Measurements from ENCODE around the gene POLR2C.
"Not testable (repeated sequence)": the region's sequence is repeated elsewhere in the genome, so short reads cannot be mapped to it uniquely, and the experiment has no call there.

POLR2C gene

DNA sequence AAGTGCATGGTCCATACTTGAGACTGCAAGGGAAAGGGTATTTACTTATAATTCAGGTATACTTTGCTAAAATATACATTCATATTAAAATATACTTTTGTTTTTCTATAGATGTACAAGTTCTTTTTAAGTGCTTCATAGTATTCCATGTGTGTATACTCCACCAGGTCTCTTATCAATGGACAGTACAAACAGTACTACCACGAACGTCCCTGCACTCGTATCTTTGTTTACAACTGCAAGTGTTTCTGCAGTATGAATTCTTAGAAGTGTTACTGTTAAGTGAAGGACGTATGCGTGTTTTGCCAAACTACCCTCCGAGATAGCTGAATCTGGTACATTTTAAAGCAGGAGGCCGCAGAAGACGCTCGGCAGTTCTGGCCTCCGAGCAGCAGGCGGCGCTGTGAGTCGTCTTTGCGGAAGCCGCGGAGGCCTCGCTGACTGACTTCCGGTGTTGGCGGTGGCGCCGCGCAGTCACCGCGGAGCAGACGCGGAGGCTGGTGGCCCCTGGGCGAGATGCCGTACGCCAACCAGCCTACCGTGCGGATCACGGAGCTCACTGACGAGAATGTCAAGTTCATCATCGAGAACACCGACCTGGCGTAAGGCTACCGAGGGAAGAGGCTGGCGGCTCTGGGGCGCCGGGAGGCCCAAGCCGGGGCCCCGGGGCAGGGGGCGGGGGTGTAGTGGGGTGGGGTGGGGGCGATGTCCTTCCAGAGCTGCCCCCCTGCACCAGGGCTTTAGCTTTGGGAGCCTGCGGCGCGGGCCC lies at the start of gene POLR2C:
Gene POLR2C (plus strand): TSS at position 471 of the 769 bp plus-strand sequence. CDS start 46 bp downstream, at position 517.
- DNase-seq, result peak; percentile 80 to 85

DNA sequence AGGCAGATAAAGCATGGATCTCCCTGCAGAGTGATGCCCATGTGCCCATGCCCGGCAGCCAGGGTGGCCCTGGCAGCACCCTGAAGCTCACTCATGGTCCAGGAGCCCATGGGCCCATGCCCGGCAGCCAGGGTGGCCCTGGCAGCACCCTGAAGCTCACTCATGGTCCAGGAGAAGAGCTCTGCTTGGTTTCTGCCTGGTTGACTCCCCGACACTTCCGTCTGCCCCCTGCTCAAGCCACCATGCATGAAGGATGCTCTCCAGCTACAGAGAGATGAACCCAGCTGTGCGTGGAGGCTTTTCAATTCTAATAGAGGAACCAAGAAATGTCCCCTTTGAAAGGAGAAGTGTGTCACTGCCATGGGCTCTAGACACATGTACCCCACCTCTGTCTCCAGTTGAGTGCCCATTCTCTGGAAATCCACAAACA lies 49.2 kb upstream of the POLR2C start:
- DNase-seq, result no peak

DNA sequence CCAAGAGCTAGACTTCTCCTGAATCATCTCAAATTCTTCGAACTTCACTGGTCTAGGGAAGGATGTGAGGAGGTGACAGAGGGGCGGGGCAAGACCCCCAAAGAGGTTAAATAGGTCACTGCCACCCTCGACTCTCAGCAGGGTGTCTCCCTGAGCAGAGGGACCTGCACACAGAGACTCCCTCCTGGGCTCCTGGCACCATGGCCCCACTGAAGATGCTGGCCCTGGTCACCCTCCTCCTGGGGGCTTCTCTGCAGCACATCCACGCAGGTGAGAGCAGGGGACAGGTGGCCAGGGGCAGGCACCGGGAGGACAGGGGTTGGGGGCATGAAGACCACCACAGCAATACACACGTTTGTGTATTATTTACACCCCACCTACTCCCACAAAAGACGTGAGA lies 48.7 kb upstream of the POLR2C start:
- DNase-seq, result no peak

DNA sequence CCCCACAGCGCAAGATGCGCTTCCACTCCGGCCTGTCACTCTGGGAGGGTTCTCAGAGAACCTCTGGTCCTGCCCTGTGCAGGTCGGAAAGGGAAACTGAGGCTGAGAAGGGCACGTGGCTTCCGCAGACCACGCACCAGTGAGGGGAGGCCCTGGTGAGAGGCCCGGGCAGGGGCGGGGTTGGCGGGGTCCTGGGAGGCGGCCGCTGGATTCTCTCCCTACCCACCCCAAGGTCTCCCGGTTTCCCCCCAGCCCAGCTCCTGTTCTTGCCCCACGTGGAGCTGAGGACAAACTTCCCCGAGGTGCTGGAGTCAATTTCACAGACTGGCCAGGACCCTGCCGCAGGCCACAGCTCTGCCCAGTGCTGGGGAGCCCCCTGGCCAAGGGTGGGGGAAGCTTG lies 46.4 kb upstream of the POLR2C start:
- no peak for DNase-seq

DNA sequence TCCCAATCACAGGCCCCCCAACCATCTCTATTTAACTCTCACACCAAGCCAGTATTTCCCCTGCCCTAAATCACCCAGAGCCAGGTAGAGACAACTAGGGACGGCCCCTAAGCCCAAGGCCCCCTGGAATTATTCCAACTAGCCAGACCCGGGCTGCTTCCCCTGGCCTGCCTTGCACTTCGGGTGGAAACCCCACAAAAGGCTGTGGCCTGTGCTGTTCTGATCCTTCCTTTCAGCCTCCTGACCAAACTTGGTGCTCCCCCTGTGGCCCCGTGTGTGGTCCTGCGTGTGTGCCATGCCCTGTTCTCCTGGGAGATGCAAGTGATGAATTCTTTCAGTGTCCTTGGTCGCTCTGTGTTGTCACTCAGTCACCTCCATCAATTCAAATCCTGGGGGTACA lies 43.0 kb upstream of the POLR2C start:
- no peak for DNase-seq

DNA sequence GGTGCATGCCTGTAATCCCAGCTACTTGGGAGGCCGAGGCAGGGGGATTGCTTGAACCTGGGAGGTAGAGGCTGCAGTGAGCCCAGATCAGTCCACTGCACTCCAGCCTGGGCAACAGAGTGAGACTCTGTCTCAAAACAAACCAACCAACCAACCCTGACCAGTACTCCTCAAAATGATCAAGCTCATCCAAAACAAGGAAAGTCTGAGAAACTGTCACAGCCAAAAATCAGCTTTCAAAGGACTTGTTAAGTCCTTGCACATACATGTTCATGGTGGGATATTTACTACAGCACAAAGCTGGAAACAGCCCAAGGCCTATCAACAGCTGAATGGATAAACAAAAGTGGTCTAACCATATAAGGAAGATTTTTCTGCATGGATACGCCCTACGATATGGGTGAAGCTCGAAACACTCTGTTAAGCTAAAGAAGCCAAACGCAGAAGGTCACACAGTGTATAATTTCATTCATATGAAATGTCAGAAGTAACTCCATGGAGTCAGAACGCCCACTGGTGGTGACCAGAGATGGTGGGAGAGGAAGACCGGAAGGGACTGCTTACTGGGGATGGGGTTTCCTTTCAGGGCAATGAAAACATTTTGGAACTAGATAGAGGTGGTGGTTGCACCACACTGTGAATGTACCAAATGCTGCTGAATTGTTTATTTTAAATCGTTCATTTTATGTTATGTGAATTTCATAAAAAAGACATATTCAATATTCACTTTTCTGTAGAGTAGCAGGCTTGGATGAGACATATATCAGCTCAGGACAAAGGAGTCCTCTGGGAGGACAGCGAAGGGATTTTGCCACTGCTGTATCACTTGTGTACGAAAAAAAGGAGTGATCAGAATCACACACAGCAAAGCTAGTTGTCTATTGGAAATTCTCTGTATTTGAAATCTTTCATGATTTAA lies 40.2 kb upstream of the POLR2C start:
- no peak for DNase-seq

DNA sequence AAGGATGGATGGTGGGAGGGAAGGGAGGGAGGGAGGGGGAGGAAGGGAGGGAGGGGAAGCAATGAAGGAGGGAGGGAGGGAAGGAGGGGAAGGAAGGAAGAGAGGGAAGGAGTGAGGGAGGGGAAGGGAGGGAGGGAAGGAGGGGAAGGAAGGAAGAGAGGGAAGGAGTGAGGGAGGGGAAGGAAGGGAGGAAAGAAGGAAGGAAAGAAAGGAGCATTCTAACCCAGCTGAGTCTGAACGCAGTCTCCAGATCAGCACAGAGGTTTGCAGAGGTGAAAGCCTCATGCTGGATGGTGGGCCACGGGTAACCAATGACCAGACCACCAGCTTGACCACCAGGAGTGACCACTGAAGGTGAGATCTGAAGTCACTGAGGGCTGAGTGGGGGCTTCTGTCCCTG lies 39.3 kb upstream of the POLR2C start:
- no peak for DNase-seq

DNA sequence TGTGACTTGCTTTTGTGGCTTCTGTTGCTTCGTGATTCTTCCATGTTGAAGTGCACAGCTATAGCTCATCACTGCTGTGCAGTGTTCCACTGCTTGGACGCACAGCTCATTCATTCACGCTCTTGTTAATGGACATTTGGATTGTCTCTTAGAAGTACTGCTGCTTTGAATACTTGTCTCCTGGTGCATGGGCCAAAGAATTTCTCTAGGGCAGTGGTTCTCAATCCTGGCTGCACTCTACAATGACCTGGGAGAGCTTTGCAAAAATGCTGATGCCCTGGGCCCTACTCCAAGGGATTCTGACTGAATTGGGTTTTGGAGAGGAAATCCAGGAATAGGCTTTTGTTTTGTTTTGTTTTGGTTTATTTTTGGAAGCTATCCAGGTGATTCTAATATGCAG lies 37.9 kb upstream of the POLR2C start:
- DNase-seq, result no peak

DNA sequence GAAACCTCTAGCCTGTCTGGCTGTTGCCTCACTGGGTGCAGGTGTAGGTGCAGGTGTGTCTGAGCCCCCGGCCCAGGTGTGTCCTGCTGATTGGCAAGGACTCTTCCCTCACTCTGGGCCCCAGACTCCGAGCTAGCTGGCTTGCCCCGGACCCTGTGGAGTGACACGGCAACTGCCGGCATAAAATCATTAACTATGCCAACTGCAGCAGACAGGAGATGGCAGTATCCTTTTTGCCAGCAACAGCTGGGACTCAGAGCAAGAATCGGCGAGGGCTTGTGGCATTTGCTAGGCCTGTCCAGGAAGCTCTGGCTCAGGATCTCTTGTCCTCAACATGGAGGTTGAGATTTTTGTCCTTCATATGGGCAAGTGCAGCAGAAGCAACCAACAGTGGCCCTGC lies 36.1 kb upstream of the POLR2C start:
- DNase-seq, result no peak

DNA sequence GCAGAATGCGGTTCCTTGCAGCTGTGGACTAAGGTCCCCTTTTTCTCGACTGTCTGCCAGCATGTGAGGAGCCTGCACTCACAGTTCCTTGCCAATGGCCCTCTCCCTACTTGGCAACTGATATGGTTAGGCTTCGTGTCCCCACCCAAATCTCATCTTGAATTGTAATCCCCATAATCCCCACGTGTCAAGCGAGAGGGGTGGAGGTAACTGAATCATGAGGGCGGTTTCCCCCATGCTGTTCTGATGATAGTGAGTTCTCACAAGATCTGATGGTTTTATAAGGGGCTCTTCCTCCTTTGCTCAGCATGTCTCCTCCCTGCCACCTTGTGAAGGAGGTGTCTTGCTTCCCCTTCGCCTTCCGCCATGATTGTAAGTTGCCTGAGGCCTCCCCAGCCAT lies 35.2 kb upstream of the POLR2C start:
- no peak for DNase-seq

DNA sequence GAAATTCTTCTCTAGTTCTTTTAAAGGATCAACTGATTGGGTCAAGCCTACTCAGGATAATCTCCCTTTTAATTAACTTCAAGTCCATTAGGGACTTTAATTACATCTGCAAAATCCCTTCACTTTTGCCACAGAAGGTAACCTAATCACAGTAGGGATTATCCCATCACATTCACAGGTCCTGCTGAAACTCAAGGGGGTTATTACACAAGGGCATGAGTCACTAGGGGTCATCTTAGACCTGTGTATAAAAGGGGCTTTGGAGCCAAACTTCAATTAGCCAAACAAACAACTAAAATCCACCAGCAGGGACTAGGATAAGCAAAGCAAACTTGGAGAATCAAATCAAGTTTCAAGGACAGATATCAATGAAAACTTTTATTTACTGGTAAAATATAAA lies 34.7 kb upstream of the POLR2C start:
- no peak for DNase-seq

DNA sequence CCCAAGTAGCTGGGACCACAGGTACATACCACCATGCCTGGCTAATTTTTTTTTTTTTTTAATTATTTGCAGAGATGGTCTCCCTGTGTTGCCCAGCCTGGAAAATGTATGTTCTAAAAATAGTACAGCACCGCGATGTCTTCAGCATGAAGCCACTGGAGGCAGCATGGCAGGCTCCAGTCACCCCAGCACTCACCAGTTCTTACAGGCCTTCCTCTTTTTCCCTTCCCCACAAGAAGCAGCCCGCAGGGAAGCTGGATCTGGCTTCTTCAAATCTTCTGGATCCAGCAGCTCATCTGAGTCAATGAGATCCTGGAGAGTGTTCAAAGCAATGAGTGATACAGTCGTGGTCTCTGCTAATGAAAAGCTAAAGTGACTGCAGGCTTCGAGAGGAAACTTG lies 31.5 kb upstream of the POLR2C start:
- DNase-seq, result no peak

DNA sequence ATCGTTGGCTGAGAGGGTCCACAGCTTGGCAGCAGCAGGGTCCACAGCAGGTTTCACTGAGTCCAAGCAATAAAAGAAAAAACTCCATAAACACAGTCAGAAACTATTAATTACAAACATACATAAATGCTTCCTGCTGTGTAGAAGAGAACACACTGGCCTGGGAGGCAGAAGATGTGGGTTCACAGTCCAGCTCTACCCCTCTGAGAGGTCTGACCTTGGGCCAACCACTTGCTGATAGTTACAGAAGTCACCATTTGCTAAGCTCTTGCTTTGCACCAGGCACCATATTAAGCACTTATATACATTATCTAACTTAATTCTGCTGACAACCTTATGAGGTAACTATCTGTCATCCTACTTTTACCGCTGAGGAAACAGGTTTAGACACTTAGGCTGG lies 30.0 kb upstream of the POLR2C start:
- DNase-seq, result no peak

DNA sequence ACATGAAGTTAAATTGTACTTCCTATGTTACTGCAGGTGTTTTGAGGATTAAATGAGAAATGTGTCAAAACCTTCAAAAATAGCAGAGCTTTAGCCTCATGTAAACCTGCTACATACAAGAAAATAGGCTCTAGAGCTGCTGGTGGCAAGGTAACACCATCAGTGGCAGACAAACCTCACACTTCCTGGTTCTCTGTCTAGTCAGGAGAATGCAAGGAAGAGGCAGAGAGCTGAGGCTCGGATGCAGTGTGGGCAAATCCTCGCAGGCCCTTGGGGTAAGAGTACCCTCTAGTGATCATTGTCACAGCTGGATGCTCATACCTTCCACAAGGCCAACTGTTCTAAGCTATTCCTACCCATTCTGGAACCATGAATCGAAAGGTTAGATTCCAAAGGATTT lies 29.5 kb upstream of the POLR2C start:
- DNase-seq, result no peak

DNA sequence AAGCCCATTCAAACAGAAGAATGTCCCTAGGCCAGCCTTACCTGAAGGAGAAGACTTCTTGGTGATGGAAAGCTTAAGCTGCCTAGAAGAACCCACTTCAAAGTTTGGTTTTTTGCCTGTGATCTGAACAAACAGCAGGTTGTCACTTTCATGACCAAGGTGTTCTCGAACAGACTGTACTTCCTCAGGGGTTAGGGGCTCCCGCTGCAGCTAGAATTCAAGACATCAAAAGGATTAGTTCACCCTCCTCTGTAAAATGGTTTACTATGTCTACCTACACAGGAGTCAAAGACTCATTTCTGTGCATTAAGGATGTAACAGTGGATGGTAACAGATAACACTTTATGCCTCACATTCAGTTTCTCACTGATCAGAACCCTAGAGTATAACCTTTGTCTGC lies 28.5 kb upstream of the POLR2C start:
- DNase-seq, result no peak

DNA sequence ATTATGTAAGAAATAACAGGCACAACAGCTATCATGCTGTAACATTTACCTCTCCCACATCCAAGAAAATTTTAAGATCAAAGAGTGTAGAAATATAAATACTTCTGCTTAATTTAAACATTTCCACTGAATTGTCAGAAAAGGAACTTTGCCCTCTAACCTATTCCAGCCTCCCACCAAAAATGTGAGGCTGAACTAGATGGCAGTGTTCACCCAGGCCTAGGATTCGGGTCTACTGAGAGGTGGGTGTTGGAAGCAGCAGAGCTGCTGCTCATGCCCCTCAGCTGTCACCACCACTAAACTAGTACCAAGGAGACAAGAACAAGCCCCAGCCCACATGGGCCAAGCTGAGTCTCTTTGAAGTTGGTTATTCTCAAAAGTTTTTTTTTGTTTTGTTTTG lies 26.6 kb upstream of the POLR2C start:
- DNase-seq, result no peak

DNA sequence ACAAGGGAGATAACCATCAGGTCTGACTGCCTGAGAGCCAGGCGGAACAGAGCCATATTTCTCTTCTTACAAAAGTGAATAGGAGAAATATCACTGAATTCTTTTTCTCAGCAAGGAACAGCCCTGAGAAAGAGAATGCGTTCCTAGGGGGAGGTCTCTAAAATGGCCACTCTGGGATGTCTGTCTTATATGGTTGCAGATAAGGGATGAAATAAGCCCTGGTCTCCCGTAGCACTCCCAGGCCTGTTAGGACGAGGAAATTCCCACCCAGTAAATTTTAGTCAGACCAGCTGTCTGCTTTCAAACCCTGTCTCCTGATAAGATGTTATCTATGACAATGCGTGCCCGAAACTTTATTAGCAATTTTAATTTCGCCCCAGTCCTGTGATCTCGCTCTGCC lies 22.5 kb upstream of the POLR2C start:
- not testable (repeated sequence) for DNase-seq

DNA sequence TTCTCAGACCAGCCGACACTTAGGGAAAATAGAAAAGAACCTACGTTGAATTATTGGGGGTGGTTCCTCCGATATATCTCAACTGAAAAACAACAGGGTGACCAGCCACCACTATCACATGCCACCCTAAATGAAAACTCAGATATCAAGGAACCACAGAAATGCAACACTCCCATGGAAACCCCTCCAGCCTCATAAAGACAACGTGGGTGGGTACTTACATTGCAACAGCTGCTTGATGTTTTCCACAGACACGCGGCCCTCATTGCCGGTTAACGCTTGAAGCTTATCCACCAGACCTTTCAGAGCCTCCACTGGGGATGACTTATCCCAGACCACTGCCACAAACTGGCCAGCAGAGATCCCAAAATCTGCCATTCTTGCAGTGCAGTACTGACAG lies 21.9 kb upstream of the POLR2C start:
- not testable (repeated sequence) for DNase-seq

DNA sequence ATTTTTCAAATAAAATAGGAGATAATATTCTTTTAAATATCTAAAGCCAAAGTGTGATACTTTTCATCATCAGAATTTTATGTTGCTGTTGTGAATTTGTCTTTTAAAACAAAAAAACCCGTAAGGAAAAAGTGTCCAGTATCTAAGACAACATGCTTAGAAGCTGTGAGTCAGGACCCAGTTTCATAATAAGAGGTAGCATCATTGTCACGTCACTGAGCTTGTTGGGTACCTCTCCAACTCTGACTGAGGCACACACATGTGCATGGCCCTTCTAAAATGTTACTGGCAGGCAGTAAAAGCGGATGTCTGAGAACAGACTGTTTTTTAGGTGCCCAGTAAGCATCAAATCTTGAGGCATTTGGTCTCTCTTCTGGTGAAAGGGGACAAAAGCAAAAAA lies 17.8 kb upstream of the POLR2C start:
- no peak for DNase-seq

DNA sequence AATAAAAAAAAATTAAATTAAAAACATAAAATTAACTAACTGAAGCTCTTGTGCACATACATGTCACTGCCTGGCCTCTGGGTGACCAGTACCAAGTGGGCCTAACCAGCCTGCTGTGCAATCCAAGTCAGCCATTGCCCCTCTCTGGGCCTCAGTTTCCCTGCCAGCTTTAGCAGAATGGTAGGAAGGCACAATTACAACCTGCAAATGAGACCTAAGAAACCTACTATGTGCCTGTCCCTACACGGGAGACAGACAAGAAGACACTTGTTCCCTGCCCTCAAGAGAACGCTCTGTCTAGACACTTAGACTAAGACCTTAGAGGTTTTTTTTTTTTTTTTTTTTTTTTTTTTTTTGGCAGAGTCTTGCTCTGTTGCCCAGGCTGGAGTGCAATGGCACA lies 17.0 kb upstream of the POLR2C start:
- no peak for DNase-seq

DNA sequence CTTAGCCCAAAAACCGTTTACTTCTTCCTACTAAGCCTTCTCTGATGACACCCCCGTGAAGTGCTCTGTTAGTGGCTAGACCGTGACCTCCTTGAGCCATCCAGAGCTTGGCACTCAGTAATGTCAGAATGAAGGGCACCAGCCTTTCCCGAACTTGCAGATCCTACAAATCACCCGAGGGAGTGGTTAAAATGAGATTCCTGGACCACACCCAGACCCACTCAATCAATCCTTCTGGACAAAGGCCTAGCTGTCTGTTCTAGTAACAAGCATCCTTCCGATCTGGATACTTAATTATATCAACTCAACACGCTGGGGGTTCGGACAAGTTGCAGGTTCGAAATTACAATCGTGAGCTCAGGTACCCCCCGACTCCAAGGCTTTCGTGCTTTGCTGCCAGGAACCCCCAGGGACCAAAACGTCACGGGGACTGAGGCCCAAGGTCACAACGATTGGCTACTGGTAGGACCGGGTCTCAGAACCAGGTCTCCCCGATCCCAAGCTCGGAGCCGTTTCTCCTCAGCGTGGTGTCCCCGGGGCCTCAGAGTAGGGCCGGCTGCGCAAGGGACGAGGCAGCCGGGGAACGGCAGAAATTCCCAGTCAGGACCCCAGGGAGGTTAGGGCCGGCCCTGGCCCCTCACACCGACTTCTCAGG lies 15.8 kb upstream of the POLR2C start:
- DNase-seq, result no peak

DNA sequence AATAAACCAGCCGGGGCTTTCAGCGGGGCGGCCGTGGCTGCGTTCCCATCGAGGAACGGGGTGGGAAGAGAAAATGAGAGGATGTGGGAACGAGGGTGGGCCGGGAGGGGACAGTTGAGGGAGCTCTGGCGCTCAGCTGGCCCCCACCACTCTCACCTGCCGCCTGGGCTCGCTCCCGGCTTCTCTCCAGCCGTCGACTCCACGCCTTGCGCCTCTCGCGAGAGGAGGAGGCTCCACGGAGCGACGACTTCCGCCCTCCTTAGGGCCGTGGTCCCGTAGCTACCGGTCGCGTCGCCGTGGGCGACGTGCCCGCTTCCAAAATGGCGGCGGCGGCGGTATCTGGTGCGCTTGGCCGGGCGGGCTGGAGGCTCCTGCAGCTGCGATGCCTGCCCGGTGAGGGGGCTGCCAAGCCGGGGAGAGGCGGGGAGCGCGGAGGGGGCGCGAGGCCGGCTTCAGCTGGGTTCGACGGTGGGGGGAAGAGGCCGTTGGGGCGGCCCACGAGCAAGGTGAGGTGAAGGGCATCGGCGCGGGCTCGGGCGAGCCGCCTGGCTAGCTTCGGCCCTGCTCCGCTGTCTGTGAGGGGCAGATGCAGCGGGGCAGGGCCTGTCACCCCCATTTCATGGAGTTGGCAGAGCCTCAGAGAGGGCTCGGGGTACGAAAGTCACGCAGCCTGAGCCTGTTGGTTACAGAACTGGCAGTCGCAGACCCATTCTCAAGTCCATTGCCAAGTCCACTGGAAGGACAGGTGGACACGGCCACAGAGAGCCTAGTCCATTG lies 15.1 kb upstream of the POLR2C start, which contains the start of the genes CIAPIN1 and COQ9:
Gene CIAPIN1 (minus strand): TSS at position 200 of the 777 bp plus-strand sequence. CDS start 6,457 bp downstream, outside the sequence.
Gene COQ9 (plus strand): TSS at position 294 of the 777 bp plus-strand sequence. CDS start 27 bp downstream, at position 321.
- DNase-seq, result peak; percentile 66 to 70
